Measurements from ENCODE around the gene POLR2J. TPM values are rescaled to one million over a fixed set of nuclear protein-coding genes. Genes with fewer than 3 reads are reported as not detected.

Gene POLR2J
- total RNA-seq, 1 experiment from 2014 or later: 66.9 TPM

GRCh38 chr7:102452451-102452850, 26.3 kb downstream of the POLR2J start:
- H3F3A ChIP-seq (ENCODE audit: insufficient read depth, low read depth): 0 out of 2 replicates have a peak, but pooled peaks cover 6% of the 10 kb centered on the region
- no peak for TF ChIP-seq EZH2 (IDR thresholded peaks at IDR 0.05; ENCODE audit: low read depth)
- TF ChIP-seq, protein P1, sequence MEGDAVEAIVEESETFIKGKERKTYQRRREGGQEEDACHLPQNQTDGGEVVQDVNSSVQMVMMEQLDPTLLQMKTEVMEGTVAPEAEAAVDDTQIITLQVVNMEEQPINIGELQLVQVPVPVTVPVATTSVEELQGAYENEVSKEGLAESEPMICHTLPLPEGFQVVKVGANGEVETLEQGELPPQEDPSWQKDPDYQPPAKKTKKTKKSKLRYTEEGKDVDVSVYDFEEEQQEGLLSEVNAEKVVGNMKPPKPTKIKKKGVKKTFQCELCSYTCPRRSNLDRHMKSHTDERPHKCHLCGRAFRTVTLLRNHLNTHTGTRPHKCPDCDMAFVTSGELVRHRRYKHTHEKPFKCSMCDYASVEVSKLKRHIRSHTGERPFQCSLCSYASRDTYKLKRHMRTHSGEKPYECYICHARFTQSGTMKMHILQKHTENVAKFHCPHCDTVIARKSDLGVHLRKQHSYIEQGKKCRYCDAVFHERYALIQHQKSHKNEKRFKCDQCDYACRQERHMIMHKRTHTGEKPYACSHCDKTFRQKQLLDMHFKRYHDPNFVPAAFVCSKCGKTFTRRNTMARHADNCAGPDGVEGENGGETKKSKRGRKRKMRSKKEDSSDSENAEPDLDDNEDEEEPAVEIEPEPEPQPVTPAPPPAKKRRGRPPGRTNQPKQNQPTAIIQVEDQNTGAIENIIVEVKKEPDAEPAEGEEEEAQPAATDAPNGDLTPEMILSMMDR (conservative IDR thresholded peaks at IDR 0.05): no peak
- DNase-seq: no peak
- no peaks in the 10 kb centered on the region for H3K36me3 ChIP-seq (ENCODE audit: low read depth)
- H3K27me3 ChIP-seq (ENCODE audit: insufficient read depth, low read depth): no peaks in the 10 kb centered on the region
- no peaks in the 10 kb centered on the region for H3K9me2 ChIP-seq (ENCODE audit: insufficient read depth)
- BruUV-seq (replicated peaks): no TSS peak
- ChIA-PET POLR2A (ENCODE audit: unreplicated experiment) (no interaction called here), CTCF (no interaction called here)
- H3K4me2 ChIP-seq: no peak overlapping the region
- H3K27ac ChIP-seq: no peak overlapping the region
- intact Hi-C loops (cut with micrococcal nuclease; ENCODE audit: unreplicated experiment): no loop called here
- no peaks in the 10 kb centered on the region for H4K20me1 ChIP-seq (ENCODE audit: insufficient read depth)
- H2AFZ ChIP-seq: no peak overlapping the region
- H3K4me1 ChIP-seq (replicated peaks; ENCODE audit: insufficient read depth): no peaks in the 10 kb centered on the region
- no peaks in the 10 kb centered on the region for H3K79me2 ChIP-seq (ENCODE audit: low read depth)
- H3K9me3 ChIP-seq (ENCODE audit: insufficient read depth, low read depth): no peaks in the 10 kb centered on the region
- H3K4me3 ChIP-seq: no peak overlapping the region

- Histone ChIP-seq H3K9me3 (ENCODE audit: insufficient read depth, low read depth) (no peaks in the 10 kb centered on the region), H3F3A (ENCODE audit: insufficient read depth, low read depth) (0 out of 2 replicates have a peak, but pooled peaks cover 4% of the 10 kb centered on the region), H3K4me2 (no peak overlapping the region), H2AFZ (no peak overlapping the region), H3K27ac (no peak overlapping the region), H3K36me3 (ENCODE audit: low read depth) (no peaks in the 10 kb centered on the region), H3K79me2 (ENCODE audit: low read depth) (no peaks in the 10 kb centered on the region), H4K20me1 (ENCODE audit: insufficient read depth) (no peaks in the 10 kb centered on the region), H3K27me3 (ENCODE audit: insufficient read depth, low read depth) (no peaks in the 10 kb centered on the region), H3K4me1 (replicated peaks; ENCODE audit: insufficient read depth) (no peaks in the 10 kb centered on the region), H3K4me3 (no peak overlapping the region), H3K9me2 (ENCODE audit: insufficient read depth) (no peaks in the 10 kb centered on the region)
- intact Hi-C loops (cut with micrococcal nuclease; ENCODE audit: unreplicated experiment): no loop called here
- no peak for TF ChIP-seq EZH2 (IDR thresholded peaks at IDR 0.05; ENCODE audit: low read depth)
- TF ChIP-seq, protein P1 (conservative IDR thresholded peaks at IDR 0.05): no peak
- BruUV-seq (replicated peaks): no TSS peak
- ChIA-PET CTCF (no interaction called here), POLR2A (ENCODE audit: unreplicated experiment) (interaction anchor here (0.6 kb wide), 1 partner anchor 264 kb away, joined by 4 read pairs; no protein-coding TSS in a partner anchor)
- no peak for DNase-seq
Measured at GRCh38 chr7:102451371-102452054, 27.2 kb downstream of the POLR2J start.

GRCh38 chr7:102450242-102450641, 28.5 kb downstream of the POLR2J start:
- no peak overlapping the region for H2AFZ ChIP-seq
- H3K36me3 ChIP-seq (ENCODE audit: low read depth): no peaks in the 10 kb centered on the region
- intact Hi-C loops (cut with micrococcal nuclease; ENCODE audit: unreplicated experiment): no loop called here
- ChIA-PET POLR2A (ENCODE audit: unreplicated experiment) (no interaction called here), CTCF (no interaction called here)
- no peaks in the 10 kb centered on the region for H3K9me3 ChIP-seq (ENCODE audit: insufficient read depth, low read depth)
- TF ChIP-seq EZH2 (IDR thresholded peaks at IDR 0.05; ENCODE audit: low read depth): no peak
- TF ChIP-seq, protein P1 (conservative IDR thresholded peaks at IDR 0.05): no peak
- H3K4me3 ChIP-seq: no peak overlapping the region
- H3F3A ChIP-seq (ENCODE audit: insufficient read depth, low read depth): 0 out of 2 replicates have a peak, but pooled peaks cover 4% of the 10 kb centered on the region
- H3K27me3 ChIP-seq (ENCODE audit: insufficient read depth, low read depth): no peaks in the 10 kb centered on the region
- no peak overlapping the region for H3K27ac ChIP-seq
- no peak overlapping the region for H3K4me2 ChIP-seq
- H4K20me1 ChIP-seq (ENCODE audit: insufficient read depth): no peaks in the 10 kb centered on the region
- no peaks in the 10 kb centered on the region for H3K4me1 ChIP-seq (replicated peaks; ENCODE audit: insufficient read depth)
- no peak for DNase-seq
- no peaks in the 10 kb centered on the region for H3K9me2 ChIP-seq (ENCODE audit: insufficient read depth)
- BruUV-seq (replicated peaks): no TSS peak
- no peaks in the 10 kb centered on the region for H3K79me2 ChIP-seq (ENCODE audit: low read depth)
